Thyroid gland (tissue), 4 donors: ENCODE data around the gene GNAI2.

Experiments used
- POLR2A ChIP-seq, 2 donors: fragments of 450-650 bp; IDR thresholded peaks; one replicate each; pipeline ENCODE4 v1.6.1; 2017; ENCODE audit warnings: antibody characterized with exemption in 2 of 2, mild to moderate bottlenecking in 2 of 2, moderate library complexity in 1 of 2
- TF ChIP-seq, protein P1 (sequence below), 6 experiments: fragments of 200-600 bp in 3 of 6; fragments of 450-650 bp in 3 of 6; sonication (generic) in 3 of 6; IDR thresholded peaks; one replicate each; pipeline ENCODE4 v1.5.1; 2016 to 2019; ENCODE audit warnings: antibody characterized with exemption in 6 of 6, mild to moderate bottlenecking in 2 of 6, inconsistent platforms in 1 of 6, moderate library complexity in 1 of 6

DNA sequence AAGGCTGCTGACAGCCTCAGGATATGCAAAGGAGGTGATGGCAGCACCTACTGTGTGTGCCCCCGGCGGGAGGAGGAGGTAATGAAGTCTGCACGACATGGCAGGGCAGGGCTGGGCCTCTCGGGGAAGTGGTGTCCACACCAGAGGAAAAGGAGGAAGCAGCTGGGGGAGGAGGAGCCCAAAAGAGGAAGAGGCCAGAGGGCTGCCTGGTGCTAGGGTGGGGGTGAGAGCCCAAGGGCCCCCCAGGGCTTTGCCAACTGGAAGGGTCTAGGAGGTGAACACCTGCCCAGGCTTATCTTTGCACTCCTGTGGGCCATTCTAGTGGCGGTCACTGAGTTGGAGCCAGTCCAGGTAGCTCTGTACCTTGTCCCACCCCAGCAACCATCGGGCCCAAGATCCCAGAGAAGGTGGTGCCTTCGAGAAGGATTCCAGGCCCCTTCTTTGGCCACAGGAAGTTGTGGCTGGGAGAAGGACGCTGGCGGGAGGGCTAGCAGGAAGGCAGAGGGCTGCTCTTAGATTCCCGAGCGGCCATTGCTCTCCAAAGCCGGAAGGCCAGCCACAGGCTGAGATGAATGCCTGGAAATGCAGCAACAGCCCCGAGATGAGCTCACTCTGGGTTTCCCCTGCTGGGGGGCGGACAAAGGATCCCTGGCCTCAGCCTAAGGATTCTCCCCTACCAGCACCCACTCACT is 7.0 kb downstream of the GNAI2 start:
- TF ChIP-seq, protein P1, sequence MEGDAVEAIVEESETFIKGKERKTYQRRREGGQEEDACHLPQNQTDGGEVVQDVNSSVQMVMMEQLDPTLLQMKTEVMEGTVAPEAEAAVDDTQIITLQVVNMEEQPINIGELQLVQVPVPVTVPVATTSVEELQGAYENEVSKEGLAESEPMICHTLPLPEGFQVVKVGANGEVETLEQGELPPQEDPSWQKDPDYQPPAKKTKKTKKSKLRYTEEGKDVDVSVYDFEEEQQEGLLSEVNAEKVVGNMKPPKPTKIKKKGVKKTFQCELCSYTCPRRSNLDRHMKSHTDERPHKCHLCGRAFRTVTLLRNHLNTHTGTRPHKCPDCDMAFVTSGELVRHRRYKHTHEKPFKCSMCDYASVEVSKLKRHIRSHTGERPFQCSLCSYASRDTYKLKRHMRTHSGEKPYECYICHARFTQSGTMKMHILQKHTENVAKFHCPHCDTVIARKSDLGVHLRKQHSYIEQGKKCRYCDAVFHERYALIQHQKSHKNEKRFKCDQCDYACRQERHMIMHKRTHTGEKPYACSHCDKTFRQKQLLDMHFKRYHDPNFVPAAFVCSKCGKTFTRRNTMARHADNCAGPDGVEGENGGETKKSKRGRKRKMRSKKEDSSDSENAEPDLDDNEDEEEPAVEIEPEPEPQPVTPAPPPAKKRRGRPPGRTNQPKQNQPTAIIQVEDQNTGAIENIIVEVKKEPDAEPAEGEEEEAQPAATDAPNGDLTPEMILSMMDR (IDR thresholded peaks at IDR 0.05) = no peak
- TF ChIP-seq POLR2A (IDR thresholded peaks at IDR 0.05) = no peak
